ENCODE data around the gene ERRFI1. TPM values are rescaled to one million over a fixed set of nuclear protein-coding genes. Genes with fewer than 3 reads are reported as not detected.

Gene ERRFI1
- total and polyA plus RNA-seq, 10 of the 15 experiments (the other 5 are each of a cell fraction or from before 2014, with no cell fraction given), result 0.90 to 6.5 (median 3.1) TPM

GRCh38 chr1:7972285-7972684 is 53.8 kb downstream of the ERRFI1 start (continued):
- TF ChIP-seq ZBTB11 (CRISPR knock-in tag; IDR thresholded peaks at IDR 0.05) (no peak), USF1 (IDR thresholded peaks at IDR 0.05; ENCODE audit: borderline replicate concordance, extremely low read length, insufficient read depth, low read depth, low read length) (no peak), MTA2 (IDR thresholded peaks at IDR 0.05; ENCODE audit: low read depth) (no peak), CREM (IDR thresholded peaks at IDR 0.05; ENCODE audit: low read depth) (no peak), HSF1 (IDR thresholded peaks at IDR 0.05; ENCODE audit: low read depth, low read length) (no peak)

GRCh38 chr1:7971024-7971423 is 55.1 kb downstream of the ERRFI1 start:
- SMC1A ChIA-PET (ENCODE audit: uncharacterized antibody, unreplicated experiment), result no interaction called here
- no peak for FAIRE-seq
- no peak overlapping the region for H3K4me3 ChIP-seq
- no peak overlapping the region for H3K9ac ChIP-seq (ENCODE audit: control insufficient read depth, insufficient read depth, low read length)
- intact Hi-C loops (cut with micrococcal nuclease; ENCODE audit: unreplicated experiment), result no loop called here
- POLR2A ChIA-PET, result no interaction called here
- no peak overlapping the region for H3K4me2 ChIP-seq (ENCODE audit: control insufficient read depth, insufficient read depth)
- RAD21 ChIA-PET (ENCODE audit: unreplicated experiment), result interaction anchor here (0.6 kb wide), 1 partner anchor 871 kb away, joined by 3 read pairs; no protein-coding TSS in a partner anchor
- CTCF ChIA-PET, result interaction anchor here (1.2 to 1.5 kb wide), 2 partner anchors 10 to 44 kb away, joined by 4 to 5 read pairs; no protein-coding TSS in a partner anchor
- ATAC-seq, result no peak
- in situ Hi-C loops (cut with MboI), result no loop called here
- no peak overlapping the region for H3K27ac ChIP-seq (ENCODE audit: control insufficient read depth, insufficient read depth)
- H3K9me3 ChIP-seq (replicated peaks; ENCODE audit: control insufficient read depth, insufficient read depth, low read length), result no peaks in the 10 kb centered on the region
- H3K4me1 ChIP-seq (ENCODE audit: control insufficient read depth, insufficient read depth, low read length), result peaks cover 4% of the 10 kb centered on the region
- no peaks in the 10 kb centered on the region; the same call in 1 of the 2 replicates for H4K20me1 ChIP-seq (ENCODE audit: control insufficient read depth, insufficient read depth)
- no peak overlapping the region for H2AFZ ChIP-seq (ENCODE audit: control insufficient read depth, low read depth, low read length)
- BruUV-seq (replicated peaks), result TSS peak; percentile 28
- no peak for DNase-seq (ENCODE audit: low read depth, low spot score)
- H3K79me2 ChIP-seq (ENCODE audit: control insufficient read depth, insufficient read depth, low read length), result peaks cover 14% of the 10 kb centered on the region
- over 99% methylated on average over 6 of the region's 6 CpGs for WGBS (ENCODE audit: insufficient coverage, insufficient replicate concordance, low lambda C conversion rate, missing lambda C conversion rate)
- H3K36me3 ChIP-seq (ENCODE audit: control insufficient read depth in 2 of 2, insufficient read depth in 2 of 2, low read length in 1 of 2), result peaks cover 17 to 34% of the 10 kb centered on the region in 2 experiments
- no peaks in the 10 kb centered on the region for H3K27me3 ChIP-seq (replicated peaks in 1 of 2; ENCODE audit: control insufficient read depth in 2 of 2, insufficient read depth in 2 of 2, low read length in 1 of 2)
- TF ChIP-seq E4F1 (IDR thresholded peaks at IDR 0.05; ENCODE audit: borderline replicate concordance, partially characterized antibody), result no peak
- TF ChIP-seq RCOR1 (conservative IDR thresholded peaks at IDR 0.05; ENCODE audit: low read depth, low read length), result no peak
- TF ChIP-seq ZBED1 (IDR thresholded peaks at IDR 0.05; ENCODE audit: borderline replicate concordance), result no peak
- TF ChIP-seq SREBF1 (IDR thresholded peaks at IDR 0.05; ENCODE audit: low read length), result no peak
- no peak for TF ChIP-seq RBBP5 (conservative IDR thresholded peaks at IDR 0.05)
- TF ChIP-seq HDAC6 (IDR thresholded peaks at IDR 0.05; ENCODE audit: unreplicated experiment), result no peak
- TF ChIP-seq CREM (IDR thresholded peaks at IDR 0.05; ENCODE audit: low read depth), result no peak
- no peak for TF ChIP-seq PBX3 (IDR thresholded peaks at IDR 0.05; ENCODE audit: insufficient replicate concordance, low read depth, low read length)
- TF ChIP-seq NR2C2 (IDR thresholded peaks at IDR 0.05; ENCODE audit: borderline replicate concordance, control insufficient read depth, insufficient read length, low read depth), result no peak

All from GM12878 (cell line).